ENCODE measurements around the gene TMEM168.
"Not testable (repeated sequence)": the region's sequence is repeated elsewhere in the genome, so short reads cannot be mapped to it uniquely, and the experiment has no call there.

Gene TMEM168, protein sequence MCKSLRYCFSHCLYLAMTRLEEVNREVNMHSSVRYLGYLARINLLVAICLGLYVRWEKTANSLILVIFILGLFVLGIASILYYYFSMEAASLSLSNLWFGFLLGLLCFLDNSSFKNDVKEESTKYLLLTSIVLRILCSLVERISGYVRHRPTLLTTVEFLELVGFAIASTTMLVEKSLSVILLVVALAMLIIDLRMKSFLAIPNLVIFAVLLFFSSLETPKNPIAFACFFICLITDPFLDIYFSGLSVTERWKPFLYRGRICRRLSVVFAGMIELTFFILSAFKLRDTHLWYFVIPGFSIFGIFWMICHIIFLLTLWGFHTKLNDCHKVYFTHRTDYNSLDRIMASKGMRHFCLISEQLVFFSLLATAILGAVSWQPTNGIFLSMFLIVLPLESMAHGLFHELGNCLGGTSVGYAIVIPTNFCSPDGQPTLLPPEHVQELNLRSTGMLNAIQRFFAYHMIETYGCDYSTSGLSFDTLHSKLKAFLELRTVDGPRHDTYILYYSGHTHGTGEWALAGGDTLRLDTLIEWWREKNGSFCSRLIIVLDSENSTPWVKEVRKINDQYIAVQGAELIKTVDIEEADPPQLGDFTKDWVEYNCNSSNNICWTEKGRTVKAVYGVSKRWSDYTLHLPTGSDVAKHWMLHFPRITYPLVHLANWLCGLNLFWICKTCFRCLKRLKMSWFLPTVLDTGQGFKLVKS

DNA sequence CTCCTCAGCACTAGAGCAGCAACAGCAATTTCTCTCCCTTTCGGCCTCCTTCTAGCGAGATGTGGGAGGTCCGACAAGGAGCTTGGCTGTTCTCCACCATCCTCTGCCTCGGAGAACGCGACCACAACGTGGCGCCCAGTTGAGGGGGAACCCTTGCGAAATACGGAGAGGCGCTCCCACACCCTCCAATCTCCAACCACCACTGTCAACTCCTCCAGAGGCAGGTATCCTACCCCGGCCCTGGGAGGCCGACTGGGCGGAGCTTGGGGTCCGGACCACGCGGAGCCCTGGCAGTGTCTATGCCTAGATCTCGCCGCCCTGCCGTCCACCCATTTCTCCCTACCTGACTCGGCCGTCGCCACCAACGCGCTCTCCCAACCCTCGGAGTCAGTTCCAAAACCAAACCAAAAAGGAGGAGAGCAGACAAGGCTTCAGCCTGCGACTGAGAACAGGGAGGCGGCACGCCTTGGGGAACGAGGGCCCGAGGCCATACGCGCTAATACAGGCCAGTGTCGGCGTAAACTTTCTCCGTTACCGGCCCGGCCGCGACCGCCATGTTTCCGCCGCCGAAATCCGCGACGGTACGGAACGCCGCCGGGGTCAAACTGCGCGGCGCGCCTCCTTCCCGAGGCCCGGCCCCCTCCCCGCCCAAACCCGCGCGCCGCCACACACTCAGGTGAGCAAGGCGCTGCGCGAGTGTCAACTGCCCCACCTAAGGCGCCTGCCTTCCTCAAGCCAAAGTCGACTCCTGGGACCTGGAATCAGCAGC is at the start of gene TMEM168:
Gene TMEM168 (minus strand): TSS at position 577 of the 769 bp plus-strand sequence. CDS start 5,568 bp downstream, outside the sequence.
- peak; percentile 68 to 83 (median 72) for DNase-seq

DNA sequence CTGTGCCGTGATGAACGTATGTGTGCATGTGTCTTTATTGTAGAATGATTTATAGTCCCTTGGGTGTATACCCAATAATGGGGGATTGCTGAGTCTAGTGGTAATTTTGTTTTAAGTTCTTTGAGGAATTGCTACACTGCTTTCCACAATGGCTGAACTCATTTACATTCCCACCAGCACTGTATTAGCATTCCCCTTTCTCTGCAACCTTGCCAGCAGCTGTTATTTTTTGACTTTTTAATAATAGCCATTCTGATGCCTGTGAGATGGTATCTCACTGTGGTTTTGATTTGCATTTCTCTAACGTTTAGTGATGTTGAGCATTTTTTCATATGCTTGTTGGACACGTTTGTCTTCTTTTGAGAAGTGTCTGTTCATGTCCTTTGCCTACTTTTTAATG is 45.7 kb upstream of the TMEM168 start:
- DNase-seq: not testable (repeated sequence)

DNA sequence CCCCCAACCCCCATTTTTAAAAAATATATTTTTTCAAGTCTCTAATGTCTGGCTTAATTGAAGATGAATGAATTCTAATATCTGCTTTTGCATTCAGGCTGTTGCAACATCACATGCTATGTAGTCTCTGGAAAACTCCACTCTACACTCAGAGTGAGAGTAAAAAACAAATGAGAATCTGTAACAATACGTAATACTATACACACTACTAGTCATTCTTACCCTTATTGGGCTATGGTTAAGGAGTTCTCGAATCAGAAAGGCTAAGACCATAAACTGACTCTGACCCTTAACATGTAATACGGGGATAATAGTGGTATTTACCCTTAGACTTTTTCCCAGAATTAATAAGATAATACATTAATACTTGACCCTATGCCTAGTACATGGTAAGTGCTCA is 42.9 kb upstream of the TMEM168 start:
- no peak for DNase-seq

DNA sequence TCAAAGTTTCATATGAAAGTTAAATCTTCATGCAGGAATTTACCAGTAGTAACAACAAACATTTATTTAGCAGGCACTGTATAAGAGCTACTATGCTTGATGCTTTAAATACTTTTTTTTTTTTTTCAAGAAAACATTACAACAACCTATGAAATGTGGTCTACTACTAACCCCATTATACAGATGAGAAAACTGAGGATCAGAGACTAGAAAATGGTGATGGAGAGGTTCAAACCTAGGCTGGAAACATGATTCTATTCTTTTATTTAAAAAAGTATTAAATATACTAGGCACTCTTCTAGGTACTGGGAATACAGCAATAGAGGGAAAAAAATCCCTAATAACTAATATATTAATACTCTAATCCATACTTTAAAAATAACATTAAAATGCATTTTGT is 40.6 kb upstream of the TMEM168 start:
- DNase-seq: no peak

DNA sequence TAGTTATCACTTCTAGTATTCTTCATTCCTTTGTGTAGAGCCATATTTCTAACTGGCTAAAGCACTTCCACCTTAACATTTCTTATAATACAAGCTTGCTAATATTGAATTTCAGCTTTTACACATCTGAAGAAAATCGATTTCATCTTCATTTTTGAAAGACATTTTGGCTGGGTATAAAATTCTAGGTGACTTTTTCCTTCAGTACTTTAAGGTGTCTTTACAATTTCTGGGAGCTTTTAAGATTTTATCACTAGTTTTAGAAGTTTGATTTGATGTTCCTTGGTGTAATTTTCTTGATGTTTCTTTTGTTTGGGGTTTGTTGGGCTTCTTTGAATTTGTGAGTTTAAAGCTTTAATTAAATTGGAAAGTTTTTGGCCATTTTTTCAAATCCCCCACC is 38.5 kb upstream of the TMEM168 start:
- no peak for DNase-seq

DNA sequence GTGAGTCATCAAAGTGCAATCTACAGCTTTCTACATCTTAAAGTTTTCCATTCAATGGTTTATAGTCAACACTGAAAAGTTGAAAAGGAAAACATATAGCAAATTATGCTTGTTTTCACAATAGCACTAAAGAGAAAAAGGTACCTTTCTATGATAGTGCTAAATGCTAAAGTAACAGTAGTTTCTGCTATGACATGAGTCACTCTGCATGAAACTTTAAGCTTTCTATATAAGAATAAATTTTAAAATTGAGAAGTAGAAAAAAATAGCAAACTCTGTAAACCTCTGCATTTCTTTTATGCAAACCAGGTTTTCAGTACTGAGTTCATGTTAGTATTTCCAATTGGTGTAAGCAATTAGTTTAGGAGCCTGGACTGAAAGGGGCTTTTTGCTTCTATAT is 31.2 kb upstream of the TMEM168 start:
- DNase-seq: no peak

DNA sequence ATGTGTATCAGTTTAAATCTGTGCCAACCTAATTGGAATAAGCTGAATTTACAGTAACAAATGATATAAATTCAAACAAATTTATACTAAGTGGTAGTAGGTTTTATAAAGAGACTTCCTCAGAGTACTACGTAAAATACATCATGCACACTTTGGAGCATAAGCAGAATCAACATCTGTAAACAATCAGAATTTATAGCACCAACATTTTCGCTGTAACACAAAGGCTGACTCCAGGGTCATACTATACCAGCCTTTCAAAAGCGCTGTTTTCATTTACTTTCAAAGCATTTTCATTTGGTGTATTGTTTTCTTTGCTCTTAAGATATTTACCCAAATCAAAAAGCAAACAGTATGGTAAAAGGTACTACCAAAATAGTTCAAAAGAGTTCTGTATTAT is 29.3 kb upstream of the TMEM168 start:
- DNase-seq: no peak

DNA sequence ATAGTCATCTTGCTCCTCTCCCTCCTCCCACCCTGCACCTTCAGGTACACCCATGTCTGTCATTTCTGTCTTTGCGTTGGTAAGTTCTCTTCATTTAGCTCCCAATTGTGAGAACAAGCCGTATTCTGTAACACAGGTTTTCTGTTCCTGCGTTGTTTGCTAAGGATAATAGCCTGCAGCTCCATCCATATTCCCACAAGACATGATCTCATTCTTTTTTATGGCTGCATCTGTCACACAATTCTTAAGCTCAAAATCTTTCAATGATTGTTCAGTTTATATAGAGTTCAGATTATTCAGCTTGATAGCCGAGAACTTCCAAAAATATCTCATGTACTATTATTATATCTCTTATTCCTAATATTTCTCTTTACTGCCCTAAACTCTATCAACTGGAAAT is 16.0 kb upstream of the TMEM168 start:
- no peak for DNase-seq

DNA sequence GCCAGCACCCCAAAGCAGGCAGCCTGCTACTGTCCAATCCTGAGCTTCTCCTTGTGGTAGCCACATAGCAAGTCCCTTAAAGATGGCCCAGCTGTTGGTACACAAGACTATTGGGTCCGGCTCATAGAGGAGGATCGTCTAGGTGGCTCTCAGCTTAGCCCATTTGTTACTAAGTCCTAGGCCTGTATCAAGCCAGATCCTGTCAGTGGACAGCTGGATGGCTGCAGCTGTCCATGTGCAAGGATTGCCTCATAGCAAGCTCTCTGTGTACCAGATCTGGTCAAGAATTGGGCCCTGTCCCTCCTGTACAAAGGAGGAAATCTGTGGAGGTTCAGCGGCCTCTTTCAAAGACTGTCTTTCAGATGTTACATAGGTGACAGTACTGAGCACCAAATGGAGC is 12.2 kb upstream of the TMEM168 start:
- DNase-seq: no peak

DNA sequence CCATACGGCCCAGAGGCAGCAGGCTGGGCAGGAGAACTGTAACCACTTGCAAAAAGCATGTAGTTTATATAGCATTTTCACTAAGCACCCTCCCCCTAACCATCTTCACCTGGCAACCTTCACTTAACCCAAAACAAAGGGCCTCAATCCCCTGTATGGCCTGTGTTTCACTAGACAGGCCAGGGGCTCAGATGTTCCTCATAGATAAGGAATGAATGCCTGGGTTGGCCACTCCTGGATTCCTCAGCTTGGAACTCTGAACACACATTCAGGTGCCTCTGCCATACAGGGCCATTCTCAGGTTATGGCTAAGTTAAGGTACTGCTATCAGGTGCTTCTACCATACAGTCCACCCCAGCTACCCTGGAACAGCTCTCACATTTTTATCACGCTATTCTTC is 10.3 kb upstream of the TMEM168 start:
- no peak for DNase-seq

DNA sequence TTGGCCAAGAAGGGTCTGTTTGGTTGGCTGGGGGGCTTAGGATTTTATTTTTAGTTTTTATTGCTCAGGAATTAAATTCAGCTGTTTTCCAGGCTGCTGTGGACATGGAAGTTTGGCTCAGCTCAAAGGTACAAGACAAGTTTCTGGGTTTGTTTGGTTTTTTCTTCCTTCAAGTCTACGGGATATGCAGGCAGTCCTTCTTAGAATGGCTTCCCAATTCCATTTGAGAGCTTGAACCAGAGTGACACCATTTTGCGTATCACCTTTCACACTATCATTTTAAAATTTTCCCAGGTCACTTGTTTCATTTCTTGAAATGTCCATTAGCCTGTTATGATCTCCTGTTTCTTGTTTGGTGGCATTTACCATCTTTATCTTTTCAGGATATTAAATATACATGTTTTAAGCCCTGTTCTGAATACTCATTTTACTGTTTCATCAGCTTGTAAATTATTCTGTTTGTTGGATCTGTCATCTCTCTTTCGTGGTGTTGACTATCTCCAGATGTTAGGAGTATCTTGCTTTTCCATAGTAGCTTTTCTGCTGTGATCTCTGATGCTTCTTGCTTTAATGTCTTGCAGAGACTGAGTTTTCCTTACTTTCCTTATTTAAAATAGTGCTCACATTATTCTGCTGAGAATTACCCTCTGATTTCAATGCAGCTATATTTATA is 9.4 kb upstream of the TMEM168 start:
- no peak for DNase-seq

DNA sequence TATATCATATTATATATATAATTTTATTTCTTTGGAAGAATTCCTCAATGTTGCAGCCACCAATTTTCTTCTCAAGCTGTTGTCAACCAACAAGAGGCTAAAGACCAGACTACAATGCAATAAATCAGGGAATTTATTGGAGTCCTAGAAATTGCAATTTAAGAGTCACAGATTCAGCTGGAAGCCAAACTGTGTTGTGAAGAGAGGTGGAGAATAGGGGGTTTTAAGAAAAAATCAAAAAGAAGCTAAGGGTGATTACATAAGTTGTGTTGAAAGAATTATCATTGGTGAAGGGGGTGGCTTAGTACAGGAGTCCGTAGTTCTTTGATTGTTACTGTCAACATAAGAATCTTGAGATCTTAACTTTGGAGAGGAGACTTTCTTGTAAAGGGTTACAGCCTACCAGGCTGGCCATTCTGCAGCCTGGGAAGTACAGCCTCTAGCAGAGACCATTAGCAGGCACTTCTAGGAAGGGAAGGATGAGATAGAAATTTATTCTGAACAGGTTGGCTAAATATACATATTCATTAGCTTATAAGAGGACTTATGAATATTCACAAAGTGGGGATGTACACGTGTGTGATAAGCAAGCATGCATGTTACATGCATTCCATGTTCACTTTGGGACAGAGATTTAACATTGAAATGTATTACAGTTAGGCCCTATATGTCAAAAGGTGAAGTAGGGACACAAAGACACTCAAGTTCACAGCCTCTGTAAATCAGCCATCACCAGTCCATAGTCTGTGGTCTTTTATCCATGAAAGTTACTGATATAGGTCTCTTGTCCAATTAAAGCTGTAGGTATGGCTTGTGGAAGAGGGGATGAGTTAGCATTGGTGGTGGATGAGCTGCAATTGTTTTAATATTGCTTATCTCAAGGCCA is 8.3 kb upstream of the TMEM168 start:
- DNase-seq: no peak

DNA sequence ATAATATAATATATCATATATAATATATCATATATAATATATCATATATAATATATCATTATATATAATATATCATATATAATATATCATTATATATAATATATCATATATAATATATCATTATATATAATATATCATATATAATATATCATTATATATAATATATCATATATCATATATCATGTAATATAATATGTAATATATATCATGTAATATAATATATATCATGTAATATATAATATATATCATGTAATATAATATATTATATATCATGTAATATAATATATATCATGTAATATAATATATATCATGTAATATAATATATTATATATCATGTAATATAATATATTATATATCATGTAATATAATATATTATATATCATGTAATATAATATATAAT is 6.4 kb upstream of the TMEM168 start:
- DNase-seq: not testable (repeated sequence)

DNA sequence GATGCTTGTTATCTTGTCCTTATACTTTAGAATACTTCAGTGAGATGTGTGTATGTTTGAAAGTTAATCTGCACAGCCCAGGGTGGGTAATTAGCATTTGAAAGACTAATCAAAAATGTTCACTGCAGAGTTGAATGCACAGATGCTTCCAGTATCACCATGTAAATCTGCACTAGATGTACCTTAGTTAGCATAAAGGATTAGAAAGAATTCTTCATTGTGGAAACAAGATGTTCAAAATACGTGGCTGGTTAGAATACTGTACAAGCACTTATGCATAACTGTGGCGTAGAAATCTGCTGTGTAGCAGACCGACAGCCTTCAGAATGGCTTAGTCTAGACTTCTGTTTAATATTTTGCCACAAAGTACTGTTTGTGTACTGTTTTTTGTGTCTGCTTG is 2.2 kb upstream of the TMEM168 start:
- DNase-seq: no peak

DNA sequence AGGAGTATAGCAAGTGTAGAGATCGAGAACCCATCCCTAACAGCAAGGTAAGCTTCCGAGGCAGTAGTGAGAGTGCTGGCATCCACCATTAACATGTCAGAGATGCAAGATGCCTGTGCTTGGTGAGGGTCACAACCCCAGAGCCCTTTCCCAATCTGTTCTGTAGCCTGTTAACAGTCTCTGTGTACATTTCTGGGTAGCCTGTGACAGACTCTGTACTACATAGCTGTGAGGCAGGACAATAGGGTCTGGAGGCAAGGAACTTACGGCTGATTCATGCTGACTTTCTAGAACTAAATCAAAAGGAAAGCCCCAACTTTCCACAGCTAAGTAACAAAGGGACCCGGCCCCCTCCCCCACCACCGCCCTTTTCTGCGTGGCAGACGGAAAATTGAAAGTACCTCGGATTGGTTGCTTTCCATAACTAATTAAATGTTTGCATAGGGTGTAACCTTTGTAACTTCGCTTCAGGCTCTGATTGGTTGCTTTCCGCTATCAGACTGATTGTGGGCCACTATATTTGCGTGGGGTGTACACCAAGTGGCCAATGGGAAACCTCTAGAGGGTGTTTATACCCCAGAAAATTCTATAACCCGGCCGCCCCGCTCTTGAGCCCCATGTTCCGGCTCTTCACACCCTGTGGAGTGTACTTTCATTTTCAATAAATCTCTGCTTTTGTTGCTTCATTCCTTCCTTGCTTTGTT is 1.4 kb upstream of the TMEM168 start:
- no peak for DNase-seq

DNA sequence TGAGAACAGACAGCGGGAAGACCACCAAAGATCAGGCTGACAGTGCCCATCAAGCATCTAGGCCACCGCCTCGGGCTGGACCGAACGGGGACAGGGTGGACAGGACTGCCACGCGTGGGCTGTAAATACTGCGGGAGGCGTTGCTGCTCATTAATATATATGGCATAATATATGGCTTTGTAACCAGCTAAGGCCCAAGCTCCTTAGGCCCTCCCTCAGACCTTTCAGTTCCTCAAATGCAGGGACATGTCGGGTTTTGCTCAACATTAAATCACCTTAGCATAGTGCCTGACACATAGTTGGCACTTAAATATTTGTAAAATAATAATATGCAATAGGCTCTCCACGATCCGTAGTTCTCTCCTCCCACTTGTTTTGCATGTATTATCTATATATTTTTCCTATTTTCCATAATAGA is 402 bp upstream of the TMEM168 start:
- DNase-seq: no peak

DNA sequence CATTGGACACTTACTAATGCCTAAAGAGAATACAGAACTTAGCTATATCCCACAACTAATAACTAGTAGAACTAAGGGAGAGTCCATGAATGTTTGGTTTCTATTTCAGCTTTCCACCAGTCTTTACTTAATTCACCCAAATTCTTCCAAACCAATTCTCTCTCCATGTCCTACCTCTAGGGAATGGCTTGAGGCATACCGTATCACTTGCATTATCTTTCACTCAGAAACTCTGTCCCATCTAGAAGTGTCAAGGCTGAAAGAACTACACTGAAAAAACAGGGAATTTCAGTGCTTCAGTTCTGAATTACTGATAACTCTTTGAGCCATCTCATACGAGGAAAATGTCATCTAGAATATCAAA is 758 bp downstream of the TMEM168 start:
- DNase-seq: no peak

DNA sequence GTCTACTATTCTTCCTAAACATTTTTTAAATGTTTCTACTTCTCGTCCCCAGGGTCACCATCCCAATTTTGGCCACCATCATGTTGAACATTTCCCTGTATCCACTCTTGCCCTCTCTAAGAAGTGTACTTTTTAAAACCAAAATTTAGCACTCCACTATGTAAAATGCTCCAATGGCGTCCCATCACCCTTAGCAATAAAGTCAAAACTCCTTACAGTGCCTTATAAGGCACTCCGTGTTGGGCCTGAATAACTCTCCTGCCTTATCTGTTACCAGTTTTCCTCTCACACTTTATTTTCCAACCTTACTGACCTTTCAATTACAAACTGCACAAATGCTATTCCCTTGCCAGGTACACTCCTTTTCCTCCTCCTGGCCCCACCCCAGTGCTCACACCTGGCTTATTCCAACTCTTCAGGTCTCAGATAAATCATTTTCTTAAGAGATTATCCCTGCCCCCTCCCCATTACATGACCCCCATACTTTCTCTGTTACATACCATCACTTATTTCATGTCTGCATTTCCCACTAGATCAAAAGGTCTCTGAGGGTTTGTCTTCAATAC is 1.3 kb downstream of the TMEM168 start:
- DNase-seq: no peak

DNA sequence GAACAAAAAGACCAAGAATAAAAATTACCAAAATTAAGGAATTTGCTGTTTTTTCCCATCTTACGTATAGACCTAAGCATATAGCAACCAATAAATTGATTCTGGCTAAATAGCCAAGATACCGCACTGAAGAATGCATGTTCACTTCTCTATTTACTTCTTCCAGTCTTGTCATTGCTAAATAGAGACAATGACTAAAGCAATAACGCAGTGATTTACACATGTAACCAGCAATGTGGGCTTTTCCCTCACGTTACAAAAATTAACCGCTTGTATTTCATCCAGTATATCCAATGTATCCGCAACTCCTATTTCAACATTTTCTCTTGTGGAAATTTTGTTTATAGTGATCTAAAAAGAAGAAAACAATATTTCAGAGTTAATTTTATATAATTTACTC is 5.6 kb downstream of the TMEM168 start:
- DNase-seq: no peak

DNA sequence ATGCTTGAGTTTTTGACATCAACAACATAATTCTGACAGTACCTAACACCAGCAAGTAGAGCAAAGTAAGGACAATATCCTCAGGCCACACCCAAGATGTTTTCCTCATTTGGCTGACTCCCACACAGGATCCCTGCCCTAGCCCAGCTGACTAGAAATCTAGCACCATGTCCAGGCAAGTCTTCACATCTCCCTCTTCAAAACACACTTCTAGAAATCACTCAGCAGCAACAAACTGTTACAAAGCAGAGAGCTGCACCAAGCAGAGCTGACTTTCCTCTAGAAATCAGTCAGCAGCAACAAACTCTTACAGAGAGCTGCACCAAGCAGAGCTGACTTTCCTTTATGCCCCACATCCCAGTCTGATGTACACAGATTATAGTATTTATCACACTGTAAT is 7.7 kb downstream of the TMEM168 start:
- DNase-seq: no peak

DNA sequence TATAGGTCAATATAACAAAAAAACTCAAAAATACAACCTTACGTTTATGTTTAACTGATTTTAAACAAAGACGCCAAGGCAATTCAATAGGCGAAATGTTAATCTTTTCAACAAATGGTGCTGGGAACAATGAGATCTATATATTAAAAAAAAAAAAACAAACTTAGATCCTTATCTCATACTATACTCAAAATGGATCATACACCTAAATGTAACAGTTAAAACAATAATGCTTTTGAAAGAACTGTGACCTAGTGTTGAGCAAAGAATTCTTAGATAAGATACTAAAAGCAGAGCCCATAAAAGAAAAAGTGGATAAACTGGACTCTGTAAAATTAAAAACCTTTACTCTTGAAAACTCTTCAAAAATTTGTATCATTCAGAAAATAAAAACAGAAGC is 8.6 kb downstream of the TMEM168 start:
- no peak for DNase-seq

Measured in activated naive CD4-positive, alpha-beta T cell (primary cell).